ENCODE measurements around the gene SNCB. TPM values are rescaled to one million over a fixed set of nuclear protein-coding genes. Genes with fewer than 3 reads are reported as not detected.

The SNCB gene
- total RNA-seq, 2 donors from 2014 or later, result 0.22 to 1.8 TPM

GRCh38 chr5:176608937-176609723 lies 21.2 kb downstream of the SNCB start:
- Histone ChIP-seq H3K27me3 (ENCODE audit: control insufficient read depth, insufficient read depth, low read length, poor library complexity, severe bottlenecking) (peaks cover 16% of the 10 kb centered on the region), H3K4me3 (ENCODE audit: low read length) (peak overlapping the region; percentile 76), H3K9ac (ENCODE audit: extremely low read depth, low read length, poor library complexity, severe bottlenecking) (no peak overlapping the region), H3K27ac (ENCODE audit: low read depth, low read length) (no peak overlapping the region), H3K9me3 (ENCODE audit: control insufficient read depth, low read length) (no peaks in the 10 kb centered on the region), H3K36me3 (ENCODE audit: control insufficient read depth, insufficient read depth, low read length) (no peaks in the 10 kb centered on the region), H3K4me1 (ENCODE audit: control insufficient read depth, insufficient read depth, low read length) (peaks cover 8% of the 10 kb centered on the region)
- H3K4me3 Mint-ChIP-seq, result peak overlapping the region; percentile 69
- peak overlapping the region; percentile 59 for H3K27ac Mint-ChIP-seq
- H3K27me3 Mint-ChIP-seq (ENCODE audit: insufficient read depth), result peaks cover 44% of the 10 kb centered on the region
- no peak for DNase-seq
- H3K36me3 Mint-ChIP-seq (ENCODE audit: low read depth), result no peaks in the 10 kb centered on the region
- no peak for TF ChIP-seq CTCF (conservative IDR thresholded peaks at IDR 0.05)
- H3K4me1 Mint-ChIP-seq, result peaks cover 12% of the 10 kb centered on the region
- no peaks in the 10 kb centered on the region for H3K9me3 Mint-ChIP-seq
- WGBS, 2 experiments (ENCODE audit: insufficient coverage in 1 of 2, insufficient read length in 1 of 2), result 38 to 44% methylated on average over 21 to 46 of the region's 46 CpGs

- H3K9me3 Mint-ChIP-seq, result no peaks in the 10 kb centered on the region
- 85 to 94% methylated on average over 3 to 4 of the region's 4 CpGs for WGBS, 2 experiments (ENCODE audit: insufficient coverage in 1 of 2, insufficient read length in 1 of 2)
- no peaks in the 10 kb centered on the region for H3K36me3 Mint-ChIP-seq (ENCODE audit: low read depth)
- Histone ChIP-seq H3K27ac (ENCODE audit: low read depth, low read length) (no peak overlapping the region), H3K4me3 (ENCODE audit: low read length) (no peak overlapping the region), H3K9me3 (ENCODE audit: control insufficient read depth, low read length) (no peaks in the 10 kb centered on the region), H3K36me3 (ENCODE audit: control insufficient read depth, insufficient read depth, low read length) (no peaks in the 10 kb centered on the region), H3K27me3 (ENCODE audit: control insufficient read depth, insufficient read depth, low read length, poor library complexity, severe bottlenecking) (peaks cover 16% of the 10 kb centered on the region), H3K9ac (ENCODE audit: extremely low read depth, low read length, poor library complexity, severe bottlenecking) (no peak overlapping the region), H3K4me1 (ENCODE audit: control insufficient read depth, insufficient read depth, low read length) (peaks cover 8% of the 10 kb centered on the region)
- no peak overlapping the region for H3K27ac Mint-ChIP-seq
- peaks cover 15% of the 10 kb centered on the region for H3K4me1 Mint-ChIP-seq
- no peak for TF ChIP-seq CTCF (conservative IDR thresholded peaks at IDR 0.05)
- no peak for DNase-seq
- H3K27me3 Mint-ChIP-seq (ENCODE audit: insufficient read depth), result peaks cover 40% of the 10 kb centered on the region
- H3K4me3 Mint-ChIP-seq, result peak overlapping the region; percentile 69
These were observed 22.1 kb downstream of the SNCB start for GRCh38 chr5:176608142-176608705.

GRCh38 chr5:176606875-176607274 lies 23.5 kb downstream of the SNCB start:
- Mint-ChIP-seq H3K4me1 (peaks cover 22% of the 10 kb centered on the region), H3K9me3 (no peaks in the 10 kb centered on the region), H3K4me3 (no peak overlapping the region), H3K36me3 (ENCODE audit: low read depth) (no peaks in the 10 kb centered on the region), H3K27ac (no peak overlapping the region), H3K27me3 (ENCODE audit: insufficient read depth) (peaks cover 29% of the 10 kb centered on the region)
- TF ChIP-seq CTCF (conservative IDR thresholded peaks at IDR 0.05), result no peak
- H3K9me3 ChIP-seq (ENCODE audit: control insufficient read depth, low read length), result no peaks in the 10 kb centered on the region
- H3K9ac ChIP-seq (ENCODE audit: extremely low read depth, low read length, poor library complexity, severe bottlenecking), result no peak overlapping the region
- H3K4me1 ChIP-seq (ENCODE audit: control insufficient read depth, insufficient read depth, low read length), result peaks cover 8% of the 10 kb centered on the region
- H3K4me3 ChIP-seq (ENCODE audit: low read length), result no peak overlapping the region
- no peak overlapping the region for H3K27ac ChIP-seq (ENCODE audit: low read depth, low read length)
- H3K36me3 ChIP-seq (ENCODE audit: control insufficient read depth, insufficient read depth, low read length), result no peaks in the 10 kb centered on the region
- peaks cover 16% of the 10 kb centered on the region for H3K27me3 ChIP-seq (ENCODE audit: control insufficient read depth, insufficient read depth, low read length, poor library complexity, severe bottlenecking)
- WGBS, 2 experiments (ENCODE audit: insufficient coverage in 1 of 2, insufficient read length in 1 of 2), result 95 to 100% methylated on average over 1 to 3 of the region's 3 CpGs
- DNase-seq, result no peak
